Endothelial cell of umbilical vein (primary cell): ENCODE measurements around the gene TIGD7. TPM values are rescaled to one million over a fixed set of nuclear protein-coding genes. Genes with fewer than 3 reads are reported as not detected.

ENCODE experiments used
- BruUV-seq: library from RNA; stranded (reverse); fragments of 400-500 nt; replicated peaks from 2 replicates; lab custom pipeline; 2021; lab: Mats Ljungman, UMichigan
- CTCF ChIA-PET: fragments of 300-600, 350-600 bp; sonication (Branson Sonifier 250); formaldehyde crosslinking; loops from one replicate; lab custom pipeline; 2021; ENCODE audit warnings: antibody characterized with exemption, inconsistent platforms; lab: Charles Lee
- POLR2A ChIA-PET: fragments of 300-600, 350-600 bp; sonication (Branson Sonifier 250); formaldehyde crosslinking; loops from one replicate; lab custom pipeline; 2021; ENCODE audit warnings: antibody characterized with exemption, inconsistent platforms; lab: Charles Lee
- DNase-seq: peaks from one replicate; pipeline ENCODE4 v3.0.0-alpha.2; 2011; ENCODE audit warnings: low read depth, low spot score
- FAIRE-seq: peaks from 2 replicates; lab custom pipeline; 2011; peaks lifted over from hg19 to GRCh38; lab: Jason Lieb, UNC
- H2AFZ ChIP-seq: 2 replicates; pipeline ENCODE4 v1.6.0; 2012; ENCODE audit warnings: low read depth, low read length, control low read depth, inconsistent platforms
- H3K27ac ChIP-seq: 2 replicates; pipeline ENCODE4 v1.5.1; 2011; ENCODE audit warnings: low read depth, mild to moderate bottlenecking, control low read depth, low read length, moderate library complexity; ENCODE audit not compliant: insufficient read depth
- H3K27me3 ChIP-seq, 2 experiments: 2 replicates each; pipeline versions ENCODE4 v1.6.0 to v1.6.1; 2011; ENCODE audit warnings: low read length in 2 of 2, mixed read lengths in 1 of 2; ENCODE audit not compliant: control insufficient read depth in 2 of 2, insufficient read depth in 2 of 2
- H3K36me3 ChIP-seq, 2 experiments: 2 replicates in 1 of 2; 3 replicates in 1 of 2; pipeline ENCODE4 v1.5.1; 2011; ENCODE audit warnings: low read length in 2 of 2, mild to moderate bottlenecking in 1 of 2, moderate library complexity in 1 of 2; ENCODE audit not compliant: control insufficient read depth in 2 of 2, insufficient read depth in 2 of 2; ENCODE audit errors: extremely low read depth in 1 of 2
- H3K4me1 ChIP-seq: 3 replicates; pipeline ENCODE4 v1.5.1; 2011; ENCODE audit warnings: mild to moderate bottlenecking, low read length; ENCODE audit not compliant: control insufficient read depth, insufficient read depth; ENCODE audit errors: extremely low read depth
- H3K4me2 ChIP-seq: 2 replicates; pipeline ENCODE4 v1.6.1; 2011; ENCODE audit warnings: low read length, control low read depth, mixed read lengths; ENCODE audit not compliant: insufficient read depth
- H3K4me3 ChIP-seq, 3 experiments: fragments of 200-600 bp in 1 of 3; sonication (generic), shearing (Covaris generic) in 1 of 3; replicated peaks in 1 of 3; 2 replicates each; pipeline ENCODE4 v1.5.1; 2011 to 2016; ENCODE audit warnings: control low read depth in 3 of 3, low read length in 3 of 3, mild to moderate bottlenecking in 2 of 3, inconsistent platforms in 1 of 3, low read depth in 1 of 3, moderate library complexity in 1 of 3; ENCODE audit not compliant: insufficient read depth in 1 of 3
- H3K79me2 ChIP-seq: 2 replicates; pipeline ENCODE4 v1.6.0; 2012; ENCODE audit warnings: low read length, inconsistent platforms; ENCODE audit not compliant: control insufficient read depth, insufficient read depth
- H3K9ac ChIP-seq: replicated peaks from 2 replicates; pipeline ENCODE3; 2011; ENCODE audit warnings: low read length, control low read depth; ENCODE audit not compliant: insufficient read depth; ENCODE audit errors: extremely low read depth
- H3K9me1 ChIP-seq: replicated peaks from 3 replicates; pipeline ENCODE4 v1.6.0; 2011; ENCODE audit warnings: mild to moderate bottlenecking, low read length; ENCODE audit not compliant: control insufficient read depth, insufficient read depth; ENCODE audit errors: extremely low read depth
- H3K9me3 ChIP-seq: replicated peaks from 2 replicates; pipeline ENCODE4 v1.5.1; 2012; ENCODE audit warnings: low read length, inconsistent platforms; ENCODE audit not compliant: control insufficient read depth, insufficient read depth
- H4K20me1 ChIP-seq: replicated peaks from 2 replicates; pipeline ENCODE3; 2011; ENCODE audit warnings: mild to moderate bottlenecking, low read length; ENCODE audit not compliant: control insufficient read depth, insufficient read depth; ENCODE audit errors: extremely low read depth
- EZH2 ChIP-seq: IDR thresholded peaks from 2 replicates; pipeline ENCODE4 v1.6.1; 2012; ENCODE audit warnings: borderline replicate concordance, low read depth, mild to moderate bottlenecking, moderate library complexity, low read length, inconsistent platforms; ENCODE audit not compliant: severe bottlenecking
- FOS ChIP-seq: IDR thresholded peaks from 2 replicates; pipeline ENCODE4 v1.6.1; 2011; ENCODE audit warnings: mild to moderate bottlenecking, low read length, moderate library complexity, borderline replicate concordance; ENCODE audit not compliant: insufficient read depth
- GATA2 ChIP-seq: IDR thresholded peaks from 2 replicates; pipeline ENCODE4 v1.7.0; 2011; ENCODE audit warnings: low read depth, mild to moderate bottlenecking, moderate library complexity, mixed read lengths, low read length; ENCODE audit not compliant: insufficient read length, insufficient read depth
- JUN ChIP-seq: IDR thresholded peaks from 2 replicates; pipeline ENCODE4 v1.6.1; 2011; ENCODE audit warnings: borderline replicate concordance, low read depth; ENCODE audit not compliant: insufficient read length, insufficient read depth
- MYC ChIP-seq: IDR thresholded peaks from one replicate; pipeline ENCODE4 v1.6.1; 2011; ENCODE audit warnings: mild to moderate bottlenecking, low read depth, low read length
- POLR2A ChIP-seq: IDR thresholded peaks from 2 replicates; pipeline ENCODE4 v1.6.1; 2012; ENCODE audit warnings: low read depth, mild to moderate bottlenecking, control low read depth, low read length
- POLR2AphosphoS5 ChIP-seq: IDR thresholded peaks from 2 replicates; pipeline ENCODE4 v1.6.1; 2012; ENCODE audit warnings: low read depth, mild to moderate bottlenecking, control low read depth, low read length, moderate library complexity; ENCODE audit not compliant: insufficient read depth
- dilution Hi-C: fragments of 300-500 bp; cut with MboI; formaldehyde crosslinking; loops from one replicate; pipeline ENCODE4 v1.15.0; 2019; ENCODE audit warnings: low sequenced_read_pairs; ENCODE audit not compliant: extremely low pct_ligation_motif_present
- intact Hi-C: fragments of 100-400 bp; cut with micrococcal nuclease; formaldehyde crosslinking; loops from one replicate; pipeline ENCODE4 v1.10.0; 2022
- polyA plus RNA-seq, 4 experiments: library from polyadenylated mRNA; depleted of rRNA in 3 of 4; stranded (reverse) in 3 of 4; unstranded in 1 of 4; fragments of >200 nt; gene quantifications; 2 replicates each; pipeline versions ENCODE4 v1.2.1 to v1.2.3, GENCODE V29; 2011 to 2012; ENCODE audit warnings: missing spikeins in 1 of 4
- total RNA-seq: library from RNA; stranded (reverse); gene quantifications from 2 replicates; pipeline ENCODE4 v1.2.3, GENCODE V29; 2021
- TF ChIP-seq, protein P1 (sequence below), 2 donors: IDR thresholded peaks; 1 replicate in 1 of 2; 2 replicates in 1 of 2; pipeline ENCODE4 v1.5.1; 2011; ENCODE audit warnings: low read length in 2 of 2, mild to moderate bottlenecking in 2 of 2, moderate library complexity in 2 of 2, control low read depth in 1 of 2, inconsistent platforms in 1 of 2, low read depth in 1 of 2; ENCODE audit not compliant: insufficient read depth in 1 of 2; ENCODE audit errors: extremely low read depth in 1 of 2
- TF ChIP-seq, protein P2 (sequence below): IDR thresholded peaks from 2 replicates; pipeline ENCODE4 v1.6.1; 2011; ENCODE audit not compliant: insufficient read depth, insufficient read length

The TIGD7 gene
- total and polyA plus RNA-seq, 2 donors (not counting 3 experiments of a cell fraction or from before 2014, with no cell fraction given), result 1.1 to 3.5 TPM

DNA sequence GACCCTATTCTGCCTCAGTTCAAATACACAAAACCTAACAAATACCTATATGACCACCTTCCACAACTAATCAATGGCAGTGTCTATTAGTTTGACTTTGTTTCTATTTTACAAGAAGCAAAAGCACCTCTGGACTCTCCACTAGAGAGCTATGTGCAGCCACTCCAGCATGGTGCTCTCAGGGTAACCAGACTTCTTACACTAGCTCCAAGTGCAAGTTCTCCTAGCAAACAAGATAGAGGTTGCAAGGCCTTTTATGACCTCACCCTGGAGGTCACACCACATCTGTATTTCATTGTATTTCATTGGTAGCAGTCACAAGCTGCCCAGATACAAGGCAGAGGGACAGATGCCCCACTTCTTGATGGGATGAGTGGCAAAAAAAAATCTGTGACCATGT lies 30.3 kb downstream of the TIGD7 start:
- H3K4me3 ChIP-seq, result no peak overlapping the region
- no peak for TF ChIP-seq EZH2
- TF ChIP-seq, protein P1, sequence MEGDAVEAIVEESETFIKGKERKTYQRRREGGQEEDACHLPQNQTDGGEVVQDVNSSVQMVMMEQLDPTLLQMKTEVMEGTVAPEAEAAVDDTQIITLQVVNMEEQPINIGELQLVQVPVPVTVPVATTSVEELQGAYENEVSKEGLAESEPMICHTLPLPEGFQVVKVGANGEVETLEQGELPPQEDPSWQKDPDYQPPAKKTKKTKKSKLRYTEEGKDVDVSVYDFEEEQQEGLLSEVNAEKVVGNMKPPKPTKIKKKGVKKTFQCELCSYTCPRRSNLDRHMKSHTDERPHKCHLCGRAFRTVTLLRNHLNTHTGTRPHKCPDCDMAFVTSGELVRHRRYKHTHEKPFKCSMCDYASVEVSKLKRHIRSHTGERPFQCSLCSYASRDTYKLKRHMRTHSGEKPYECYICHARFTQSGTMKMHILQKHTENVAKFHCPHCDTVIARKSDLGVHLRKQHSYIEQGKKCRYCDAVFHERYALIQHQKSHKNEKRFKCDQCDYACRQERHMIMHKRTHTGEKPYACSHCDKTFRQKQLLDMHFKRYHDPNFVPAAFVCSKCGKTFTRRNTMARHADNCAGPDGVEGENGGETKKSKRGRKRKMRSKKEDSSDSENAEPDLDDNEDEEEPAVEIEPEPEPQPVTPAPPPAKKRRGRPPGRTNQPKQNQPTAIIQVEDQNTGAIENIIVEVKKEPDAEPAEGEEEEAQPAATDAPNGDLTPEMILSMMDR (IDR thresholded peaks at IDR 0.05; ENCODE audit: extremely low read depth in 1 of 2, insufficient read depth in 1 of 2, low read depth in 1 of 2, low read length in 2 of 2), result no peak
- TF ChIP-seq FOS, result no peak
- no peak for TF ChIP-seq GATA2
- no peak overlapping the region for H2AFZ ChIP-seq
- no peaks in the 10 kb centered on the region for H3K36me3 ChIP-seq
- DNase-seq (no peak), FAIRE-seq (no peak)
- intact Hi-C loops (no loop called here), dilution Hi-C loops (no loop called here)
- no peaks in the 10 kb centered on the region for H3K79me2 ChIP-seq
- H3K9ac ChIP-seq, result no peak overlapping the region
- H3K27me3 ChIP-seq, result peaks cover 19 to 26% of the 10 kb centered on the region in 2 experiments
- no peaks in the 10 kb centered on the region for H4K20me1 ChIP-seq
- H3K4me2 ChIP-seq, result no peak overlapping the region
- ChIA-PET POLR2A (no interaction called here), CTCF (interaction anchor here (1.1 kb wide), 1 partner anchor 11 kb away, joined by 3 read pairs; no protein-coding TSS in a partner anchor)
- H3K27ac ChIP-seq, result no peak overlapping the region
- no peaks in the 10 kb centered on the region for H3K4me1 ChIP-seq
- H3K9me3 ChIP-seq, result no peaks in the 10 kb centered on the region
- no TSS peak for BruUV-seq
- no peaks in the 10 kb centered on the region for H3K9me1 ChIP-seq

DNA sequence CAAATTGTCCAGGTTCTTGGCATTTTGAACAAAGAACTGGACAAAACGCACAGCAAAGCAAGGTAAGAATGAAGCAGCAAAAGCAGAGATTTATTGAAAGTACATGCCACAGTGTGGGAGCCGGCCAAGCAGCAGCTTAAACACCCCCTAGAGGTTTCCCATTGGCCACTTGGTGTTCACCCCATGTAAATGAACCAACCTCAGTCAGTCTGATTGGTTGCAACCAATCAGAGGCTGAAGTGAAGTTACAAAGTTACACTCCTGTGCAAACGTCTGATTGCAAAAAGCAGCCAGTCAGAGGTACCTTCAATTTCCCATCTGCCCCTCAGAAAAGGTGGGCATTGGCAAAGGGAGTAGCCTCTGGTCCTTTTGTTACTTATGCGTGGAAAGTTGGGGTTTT lies 30.7 kb downstream of the TIGD7 start:
- H2AFZ ChIP-seq, result no peak overlapping the region
- intact Hi-C loops (no loop called here), dilution Hi-C loops (no loop called here)
- no peaks in the 10 kb centered on the region for H3K4me1 ChIP-seq
- ChIA-PET CTCF (interaction anchor here (1.1 kb wide), 1 partner anchor 10 kb away, joined by 3 read pairs; no protein-coding TSS in a partner anchor), POLR2A (no interaction called here)
- H4K20me1 ChIP-seq, result no peaks in the 10 kb centered on the region
- peaks cover 19 to 26% of the 10 kb centered on the region in 2 experiments for H3K27me3 ChIP-seq
- TF ChIP-seq, protein P1 (IDR thresholded peaks at IDR 0.05; ENCODE audit: extremely low read depth in 1 of 2, insufficient read depth in 1 of 2, low read depth in 1 of 2, low read length in 2 of 2), result no peak
- TF ChIP-seq FOS (no peak), POLR2AphosphoS5 (no peak), POLR2A (no peak), EZH2 (no peak), MYC (no peak), JUN (no peak), GATA2 (no peak)
- TF ChIP-seq, protein P2, sequence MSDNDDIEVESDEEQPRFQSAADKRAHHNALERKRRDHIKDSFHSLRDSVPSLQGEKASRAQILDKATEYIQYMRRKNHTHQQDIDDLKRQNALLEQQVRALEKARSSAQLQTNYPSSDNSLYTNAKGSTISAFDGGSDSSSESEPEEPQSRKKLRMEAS, result no peak
- H3K9ac ChIP-seq, result no peak overlapping the region
- BruUV-seq, result no TSS peak
- no peaks in the 10 kb centered on the region for H3K9me1 ChIP-seq
- no peak overlapping the region for H3K27ac ChIP-seq
- H3K4me3 ChIP-seq, result no peak overlapping the region
- no peak overlapping the region for H3K4me2 ChIP-seq
- H3K36me3 ChIP-seq, result no peaks in the 10 kb centered on the region
- H3K9me3 ChIP-seq, result no peaks in the 10 kb centered on the region
- FAIRE-seq (no peak), DNase-seq (no peak)
- H3K79me2 ChIP-seq, result no peaks in the 10 kb centered on the region
